GM12878 (cell line): ENCODE data around the gene CARM1.

Experiments used
- ASH2L ChIP-seq: fragments of 300-600, 200-600 bp; sonication (generic); IDR thresholded peaks from 2 replicates; pipeline ENCODE4 v1.6.1; 2017; ENCODE audit warnings: low read depth, mild to moderate bottlenecking, borderline replicate concordance
- CBFB ChIP-seq: IDR thresholded peaks from 2 replicates; pipeline ENCODE4 v1.6.1; 2016; ENCODE audit warnings: antibody characterized with exemption, low read depth
- EZH2 ChIP-seq: IDR thresholded peaks from 2 replicates; pipeline ENCODE4 v1.6.1; 2012; ENCODE audit warnings: low read depth, mild to moderate bottlenecking, control low read depth, inconsistent platforms, low read length, borderline replicate concordance; ENCODE audit not compliant: control insufficient read depth
- GATAD2B ChIP-seq: fragments of 450-650 bp; conservative IDR thresholded peaks from 2 replicates; pipeline ENCODE4 v1.6.1; 2017; ENCODE audit warnings: low read depth, mild to moderate bottlenecking, moderate library complexity
- LARP7 ChIP-seq: fragments of 450-650 bp; IDR thresholded peaks from 2 replicates; pipeline ENCODE4 v1.6.1; 2017; ENCODE audit warnings: mild to moderate bottlenecking
- MYC ChIP-seq: IDR thresholded peaks from 2 replicates; pipeline ENCODE4 v1.6.1; 2011; ENCODE audit warnings: mild to moderate bottlenecking, low read length, moderate library complexity, inconsistent platforms; ENCODE audit not compliant: insufficient read depth, insufficient replicate concordance, insufficient read length, severe bottlenecking
- NRF1 ChIP-seq: conservative IDR thresholded peaks from 2 replicates; pipeline ENCODE4 v1.6.1; 2011; ENCODE audit warnings: mild to moderate bottlenecking, low read depth, low read length, improper control_type of control experiment
- POLR2A ChIP-seq: IDR thresholded peaks from 2 replicates; pipeline ENCODE4 v1.6.1; 2011; ENCODE audit warnings: low read depth, mild to moderate bottlenecking, low read length
- RELA ChIP-seq: fragments of 450-650 bp; IDR thresholded peaks from 2 replicates; pipeline ENCODE4 v1.8.0; 2014; ENCODE audit warnings: borderline replicate concordance; ENCODE audit not compliant: partially characterized antibody
- SIN3A ChIP-seq: IDR thresholded peaks from 2 replicates; pipeline ENCODE4 v1.6.1; 2012; ENCODE audit warnings: low read depth, low read length, improper control_type of control experiment
- TF ChIP-seq, protein P1 (sequence below): fragments of 450-650 bp; IDR thresholded peaks from 2 replicates; pipeline ENCODE4 v1.6.1; 2018; ENCODE audit warnings: mild to moderate bottlenecking, low read depth, moderate library complexity; ENCODE audit not compliant: partially characterized antibody
- TF ChIP-seq, protein P2 (sequence below), 3 experiments: IDR thresholded peaks in 2 of 3; conservative IDR thresholded peaks in 1 of 3; 2 replicates each; pipeline ENCODE4 v1.5.1; 2011; ENCODE audit warnings: low read depth in 3 of 3, low read length in 3 of 3, mild to moderate bottlenecking in 3 of 3, control low read depth in 2 of 3, moderate library complexity in 2 of 3, inconsistent platforms in 1 of 3, mixed read lengths in 1 of 3; ENCODE audit not compliant: control insufficient read depth in 2 of 3, insufficient read depth in 1 of 3; ENCODE audit errors: extremely low read depth in 1 of 3
- TF ChIP-seq, protein P3 (sequence below): IDR thresholded peaks from 2 replicates; pipeline ENCODE4 v1.6.1; 2012; ENCODE audit warnings: mild to moderate bottlenecking, low read depth, low read length
- TF ChIP-seq, protein P4 (sequence below): fragments of 450-650 bp; formaldehyde crosslinking; IDR thresholded peaks from 2 replicates; pipeline ENCODE4 v1.4.0; 2020; ENCODE audit warnings: mild to moderate bottlenecking, moderate library complexity

DNA sequence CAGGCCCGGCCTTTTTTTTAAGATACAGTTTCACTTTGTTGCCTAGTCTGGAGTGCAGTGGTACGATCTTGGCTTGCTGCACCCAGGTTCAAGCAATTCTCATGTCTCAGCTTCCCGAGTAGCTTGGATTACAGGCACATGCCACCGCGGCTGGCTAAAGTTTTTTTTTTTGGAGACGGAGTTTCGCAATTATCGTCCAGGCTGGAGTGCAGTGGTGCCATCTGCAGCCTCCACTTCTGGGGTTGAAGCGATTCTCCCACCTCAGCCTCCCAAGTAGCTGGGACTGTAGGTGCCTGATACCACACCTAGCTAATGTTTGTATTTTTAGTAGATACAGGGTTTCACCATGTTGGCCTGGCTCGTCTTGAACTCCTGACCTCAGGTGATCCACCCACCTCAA, 4.9 kb upstream of the CARM1 start:
- TF ChIP-seq POLR2A (no peak), NRF1 (no peak), RELA (no peak), CBFB (no peak), LARP7 (no peak), EZH2 (no peak), GATAD2B (no peak), SIN3A (no peak), MYC (no peak), ASH2L (no peak)
- TF ChIP-seq, protein P1, sequence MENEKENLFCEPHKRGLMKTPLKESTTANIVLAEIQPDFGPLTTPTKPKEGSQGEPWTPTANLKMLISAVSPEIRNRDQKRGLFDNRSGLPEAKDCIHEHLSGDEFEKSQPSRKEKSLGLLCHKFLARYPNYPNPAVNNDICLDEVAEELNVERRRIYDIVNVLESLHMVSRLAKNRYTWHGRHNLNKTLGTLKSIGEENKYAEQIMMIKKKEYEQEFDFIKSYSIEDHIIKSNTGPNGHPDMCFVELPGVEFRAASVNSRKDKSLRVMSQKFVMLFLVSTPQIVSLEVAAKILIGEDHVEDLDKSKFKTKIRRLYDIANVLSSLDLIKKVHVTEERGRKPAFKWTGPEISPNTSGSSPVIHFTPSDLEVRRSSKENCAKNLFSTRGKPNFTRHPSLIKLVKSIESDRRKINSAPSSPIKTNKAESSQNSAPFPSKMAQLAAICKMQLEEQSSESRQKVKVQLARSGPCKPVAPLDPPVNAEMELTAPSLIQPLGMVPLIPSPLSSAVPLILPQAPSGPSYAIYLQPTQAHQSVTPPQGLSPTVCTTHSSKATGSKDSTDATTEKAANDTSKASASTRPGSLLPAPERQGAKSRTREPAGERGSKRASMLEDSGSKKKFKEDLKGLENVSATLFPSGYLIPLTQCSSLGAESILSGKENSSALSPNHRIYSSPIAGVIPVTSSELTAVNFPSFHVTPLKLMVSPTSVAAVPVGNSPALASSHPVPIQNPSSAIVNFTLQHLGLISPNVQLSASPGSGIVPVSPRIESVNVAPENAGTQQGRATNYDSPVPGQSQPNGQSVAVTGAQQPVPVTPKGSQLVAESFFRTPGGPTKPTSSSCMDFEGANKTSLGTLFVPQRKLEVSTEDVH = no peak
- TF ChIP-seq, protein P2, sequence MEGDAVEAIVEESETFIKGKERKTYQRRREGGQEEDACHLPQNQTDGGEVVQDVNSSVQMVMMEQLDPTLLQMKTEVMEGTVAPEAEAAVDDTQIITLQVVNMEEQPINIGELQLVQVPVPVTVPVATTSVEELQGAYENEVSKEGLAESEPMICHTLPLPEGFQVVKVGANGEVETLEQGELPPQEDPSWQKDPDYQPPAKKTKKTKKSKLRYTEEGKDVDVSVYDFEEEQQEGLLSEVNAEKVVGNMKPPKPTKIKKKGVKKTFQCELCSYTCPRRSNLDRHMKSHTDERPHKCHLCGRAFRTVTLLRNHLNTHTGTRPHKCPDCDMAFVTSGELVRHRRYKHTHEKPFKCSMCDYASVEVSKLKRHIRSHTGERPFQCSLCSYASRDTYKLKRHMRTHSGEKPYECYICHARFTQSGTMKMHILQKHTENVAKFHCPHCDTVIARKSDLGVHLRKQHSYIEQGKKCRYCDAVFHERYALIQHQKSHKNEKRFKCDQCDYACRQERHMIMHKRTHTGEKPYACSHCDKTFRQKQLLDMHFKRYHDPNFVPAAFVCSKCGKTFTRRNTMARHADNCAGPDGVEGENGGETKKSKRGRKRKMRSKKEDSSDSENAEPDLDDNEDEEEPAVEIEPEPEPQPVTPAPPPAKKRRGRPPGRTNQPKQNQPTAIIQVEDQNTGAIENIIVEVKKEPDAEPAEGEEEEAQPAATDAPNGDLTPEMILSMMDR (IDR thresholded peaks at IDR 0.05 in 2 of 3, conservative IDR thresholded peaks at IDR 0.05 in 1 of 3; ENCODE audit: control insufficient read depth in 2 of 3, extremely low read depth in 1 of 3, insufficient read depth in 1 of 3, low read depth in 3 of 3, low read length in 3 of 3) = no peak
- TF ChIP-seq, protein P3, sequence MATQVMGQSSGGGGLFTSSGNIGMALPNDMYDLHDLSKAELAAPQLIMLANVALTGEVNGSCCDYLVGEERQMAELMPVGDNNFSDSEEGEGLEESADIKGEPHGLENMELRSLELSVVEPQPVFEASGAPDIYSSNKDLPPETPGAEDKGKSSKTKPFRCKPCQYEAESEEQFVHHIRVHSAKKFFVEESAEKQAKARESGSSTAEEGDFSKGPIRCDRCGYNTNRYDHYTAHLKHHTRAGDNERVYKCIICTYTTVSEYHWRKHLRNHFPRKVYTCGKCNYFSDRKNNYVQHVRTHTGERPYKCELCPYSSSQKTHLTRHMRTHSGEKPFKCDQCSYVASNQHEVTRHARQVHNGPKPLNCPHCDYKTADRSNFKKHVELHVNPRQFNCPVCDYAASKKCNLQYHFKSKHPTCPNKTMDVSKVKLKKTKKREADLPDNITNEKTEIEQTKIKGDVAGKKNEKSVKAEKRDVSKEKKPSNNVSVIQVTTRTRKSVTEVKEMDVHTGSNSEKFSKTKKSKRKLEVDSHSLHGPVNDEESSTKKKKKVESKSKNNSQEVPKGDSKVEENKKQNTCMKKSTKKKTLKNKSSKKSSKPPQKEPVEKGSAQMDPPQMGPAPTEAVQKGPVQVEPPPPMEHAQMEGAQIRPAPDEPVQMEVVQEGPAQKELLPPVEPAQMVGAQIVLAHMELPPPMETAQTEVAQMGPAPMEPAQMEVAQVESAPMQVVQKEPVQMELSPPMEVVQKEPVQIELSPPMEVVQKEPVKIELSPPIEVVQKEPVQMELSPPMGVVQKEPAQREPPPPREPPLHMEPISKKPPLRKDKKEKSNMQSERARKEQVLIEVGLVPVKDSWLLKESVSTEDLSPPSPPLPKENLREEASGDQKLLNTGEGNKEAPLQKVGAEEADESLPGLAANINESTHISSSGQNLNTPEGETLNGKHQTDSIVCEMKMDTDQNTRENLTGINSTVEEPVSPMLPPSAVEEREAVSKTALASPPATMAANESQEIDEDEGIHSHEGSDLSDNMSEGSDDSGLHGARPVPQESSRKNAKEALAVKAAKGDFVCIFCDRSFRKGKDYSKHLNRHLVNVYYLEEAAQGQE = no peak
- TF ChIP-seq, protein P4, sequence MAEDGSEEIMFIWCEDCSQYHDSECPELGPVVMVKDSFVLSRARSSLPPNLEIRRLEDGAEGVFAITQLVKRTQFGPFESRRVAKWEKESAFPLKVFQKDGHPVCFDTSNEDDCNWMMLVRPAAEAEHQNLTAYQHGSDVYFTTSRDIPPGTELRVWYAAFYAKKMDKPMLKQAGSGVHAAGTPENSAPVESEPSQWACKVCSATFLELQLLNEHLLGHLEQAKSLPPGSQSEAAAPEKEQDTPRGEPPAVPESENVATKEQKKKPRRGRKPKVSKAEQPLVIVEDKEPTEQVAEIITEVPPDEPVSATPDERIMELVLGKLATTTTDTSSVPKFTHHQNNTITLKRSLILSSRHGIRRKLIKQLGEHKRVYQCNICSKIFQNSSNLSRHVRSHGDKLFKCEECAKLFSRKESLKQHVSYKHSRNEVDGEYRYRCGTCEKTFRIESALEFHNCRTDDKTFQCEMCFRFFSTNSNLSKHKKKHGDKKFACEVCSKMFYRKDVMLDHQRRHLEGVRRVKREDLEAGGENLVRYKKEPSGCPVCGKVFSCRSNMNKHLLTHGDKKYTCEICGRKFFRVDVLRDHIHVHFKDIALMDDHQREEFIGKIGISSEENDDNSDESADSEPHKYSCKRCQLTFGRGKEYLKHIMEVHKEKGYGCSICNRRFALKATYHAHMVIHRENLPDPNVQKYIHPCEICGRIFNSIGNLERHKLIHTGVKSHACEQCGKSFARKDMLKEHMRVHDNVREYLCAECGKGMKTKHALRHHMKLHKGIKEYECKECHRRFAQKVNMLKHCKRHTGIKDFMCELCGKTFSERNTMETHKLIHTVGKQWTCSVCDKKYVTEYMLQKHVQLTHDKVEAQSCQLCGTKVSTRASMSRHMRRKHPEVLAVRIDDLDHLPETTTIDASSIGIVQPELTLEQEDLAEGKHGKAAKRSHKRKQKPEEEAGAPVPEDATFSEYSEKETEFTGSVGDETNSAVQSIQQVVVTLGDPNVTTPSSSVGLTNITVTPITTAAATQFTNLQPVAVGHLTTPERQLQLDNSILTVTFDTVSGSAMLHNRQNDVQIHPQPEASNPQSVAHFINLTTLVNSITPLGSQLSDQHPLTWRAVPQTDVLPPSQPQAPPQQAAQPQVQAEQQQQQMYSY (CRISPR knock-in tag) = no peak
